GM19463 (cell line): Measurements from ENCODE around the gene RBFOX1.

ENCODE experiments used
- ATAC-seq: cut with Tn5 transposase; IDR thresholded peaks from one replicate; pipeline ENCODE4 v1.9.1; 2021; ENCODE audit warnings: mild to moderate bottlenecking, moderate library complexity; ENCODE audit not compliant: unreplicated experiment

The RBFOX1 gene

DNA sequence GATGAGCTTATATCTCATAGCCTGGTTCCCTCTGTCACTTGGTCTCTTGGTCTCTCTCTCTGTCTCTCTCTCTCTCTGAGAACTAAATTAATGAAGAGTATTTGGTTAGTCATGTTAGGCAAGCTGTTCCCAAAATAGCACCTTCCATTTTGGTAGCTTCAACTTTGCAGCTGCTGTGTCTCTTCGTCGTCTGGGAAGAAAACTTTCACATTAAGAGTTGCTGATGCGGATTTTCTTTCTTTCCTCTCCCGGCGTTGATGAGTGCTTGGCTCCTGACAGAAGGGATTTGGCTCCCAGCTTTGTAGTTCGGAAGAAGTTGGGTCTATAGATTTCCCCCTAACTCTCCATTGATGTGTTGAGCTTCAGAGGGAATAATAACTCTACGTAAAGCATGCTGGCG lies at the start of gene RBFOX1:
Gene RBFOX1, plus strand, starts transcription at position 235 of the 400 bp plus-strand sequence.
- no peak for ATAC-seq

DNA sequence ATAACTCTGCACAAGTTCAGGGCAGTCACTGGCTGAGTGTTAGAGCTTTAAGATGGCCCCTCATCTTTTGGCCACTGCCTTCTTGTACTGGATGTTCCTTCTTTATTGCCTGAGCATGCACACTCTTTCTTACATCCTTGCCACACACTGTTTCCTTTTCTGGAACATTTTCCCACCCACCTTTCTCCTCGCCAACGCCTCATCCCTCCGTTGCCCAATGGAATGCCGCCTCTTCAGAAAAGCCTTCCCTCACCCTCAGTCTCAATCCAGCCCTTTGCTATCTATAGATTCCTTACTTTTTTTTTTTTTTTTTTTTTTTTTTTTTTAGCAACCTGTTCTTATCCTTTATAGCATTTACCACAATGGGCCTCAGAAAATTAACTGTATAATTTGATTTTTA lies 47.9 kb upstream of the RBFOX1 start:
- no peak for ATAC-seq

DNA sequence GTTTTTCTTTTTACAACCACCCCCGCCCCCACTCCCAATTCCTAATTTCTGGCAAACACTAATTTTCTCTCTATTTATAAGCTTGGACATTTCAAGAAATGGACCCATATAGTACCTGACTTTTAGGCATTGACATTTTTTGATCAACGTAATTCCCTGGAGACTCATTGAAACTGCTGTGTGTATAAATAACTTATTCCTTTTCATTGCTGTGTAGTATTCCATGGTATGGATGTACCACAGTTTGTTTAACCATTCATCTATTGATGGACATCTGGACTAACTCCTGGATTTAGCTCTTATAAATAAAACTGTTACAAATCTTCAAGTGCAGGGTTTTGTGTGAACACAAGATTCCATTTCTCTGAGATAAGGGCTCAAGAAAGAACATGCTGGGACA lies 47.1 kb upstream of the RBFOX1 start:
- no peak for ATAC-seq

DNA sequence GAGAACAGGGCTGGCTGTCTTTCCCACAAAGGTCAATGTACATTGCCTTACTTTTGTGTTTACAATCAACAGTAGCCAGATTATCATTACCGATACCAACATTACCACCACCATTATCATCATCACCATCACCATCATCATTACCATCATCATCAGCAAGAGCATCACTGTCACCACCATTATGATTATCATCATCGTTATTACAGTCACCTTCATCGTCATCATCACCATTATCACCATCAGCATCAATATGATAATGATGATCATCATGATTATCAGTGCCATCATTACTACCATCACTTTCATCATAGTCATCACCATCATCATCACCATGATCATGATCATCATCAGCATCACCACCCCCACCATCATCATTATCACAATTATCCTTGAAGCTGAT lies 43.3 kb upstream of the RBFOX1 start:
- no peak for ATAC-seq

DNA sequence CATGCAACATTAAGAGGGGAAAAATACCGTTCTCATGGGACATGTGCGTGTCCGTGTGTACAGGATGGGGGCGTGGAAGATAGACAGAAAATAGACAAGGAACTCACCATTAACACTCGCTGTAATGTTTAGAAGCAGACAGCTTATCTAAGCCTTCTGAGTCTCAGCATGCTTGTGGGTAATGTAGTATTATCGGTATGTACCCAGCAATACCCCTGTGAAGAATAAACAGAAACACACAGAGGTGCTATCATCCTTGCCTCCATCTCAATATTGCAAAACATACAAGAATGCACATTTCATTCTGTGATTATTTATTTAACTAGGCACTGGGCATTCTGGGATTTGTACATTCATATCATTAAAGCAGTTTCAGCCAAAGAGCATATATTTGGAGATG lies 42.0 kb upstream of the RBFOX1 start:
- no peak for ATAC-seq

DNA sequence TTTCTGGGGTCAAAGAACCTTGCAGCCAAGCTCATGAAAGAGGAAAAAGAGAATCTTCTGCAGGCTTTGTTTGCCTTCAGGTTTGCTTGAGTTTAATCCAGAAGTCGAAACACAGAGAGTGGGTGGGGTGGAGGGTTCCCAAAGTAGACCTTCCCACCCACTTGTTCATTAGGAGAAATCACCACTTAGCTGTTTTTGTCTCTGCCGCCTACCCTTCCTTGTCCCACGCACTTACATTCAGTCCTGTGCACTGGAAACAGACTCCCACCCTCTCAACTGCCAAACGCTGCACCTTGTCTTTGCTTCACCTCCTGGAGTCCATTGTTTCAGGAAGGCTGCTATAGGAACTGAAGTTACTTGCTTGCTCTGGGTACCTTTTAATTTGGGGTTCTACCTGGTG lies 38.6 kb upstream of the RBFOX1 start:
- no peak for ATAC-seq

DNA sequence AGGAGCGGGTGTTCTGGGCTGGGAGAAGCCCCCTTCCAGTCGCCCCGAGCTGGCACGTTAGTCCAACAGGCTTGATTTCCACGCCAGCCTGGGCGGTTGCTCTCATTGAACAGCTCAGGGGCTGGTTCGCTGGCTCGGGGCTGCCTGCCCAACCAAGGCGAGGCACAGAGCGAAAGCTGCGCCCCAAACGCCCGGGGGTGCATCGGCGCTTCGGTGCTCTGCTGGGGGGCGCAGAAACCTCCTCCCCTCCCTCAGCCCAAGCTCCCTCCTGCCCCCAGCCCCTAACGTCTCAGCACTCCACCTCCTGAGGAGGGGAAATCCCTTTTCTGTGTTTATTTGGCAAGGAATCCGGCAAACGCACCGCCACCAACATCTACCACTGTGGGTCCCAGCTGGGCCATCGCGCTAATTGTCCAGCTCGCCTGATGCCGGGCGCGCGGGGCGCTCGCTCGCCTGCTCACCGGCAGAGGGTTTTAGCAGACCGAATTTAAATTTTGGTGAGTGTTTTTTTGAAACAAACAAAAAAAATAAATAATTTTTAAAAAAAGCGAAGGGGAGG lies 29.5 kb upstream of the RBFOX1 start:
- no peak for ATAC-seq

DNA sequence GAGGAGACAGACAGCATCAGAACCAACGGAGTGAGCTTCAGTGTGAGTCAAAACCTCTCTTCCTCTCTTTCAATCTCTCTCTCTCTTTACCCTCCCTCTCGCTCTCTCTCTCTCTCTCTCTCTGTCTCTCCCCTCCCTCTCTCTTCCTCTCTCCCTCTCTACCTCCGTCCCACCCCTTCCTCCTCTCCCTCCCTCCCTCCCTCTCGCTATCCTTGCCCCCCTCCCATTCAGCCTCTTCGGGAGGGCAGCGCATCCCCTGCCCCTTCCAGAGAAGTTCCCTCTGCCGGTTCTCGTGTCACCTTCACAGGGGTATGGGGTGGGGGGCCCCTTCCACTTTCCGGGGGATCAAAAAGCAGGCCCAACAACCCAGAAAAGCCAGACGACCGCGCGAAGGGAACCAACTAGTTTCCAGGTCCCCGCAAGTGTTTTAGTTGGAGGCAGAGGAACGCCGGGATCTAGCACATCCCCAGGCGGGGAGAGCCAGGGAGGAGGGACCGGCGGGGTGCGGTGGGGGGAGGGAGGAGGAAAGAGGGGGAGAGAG lies 28.9 kb upstream of the RBFOX1 start:
- no peak for ATAC-seq

DNA sequence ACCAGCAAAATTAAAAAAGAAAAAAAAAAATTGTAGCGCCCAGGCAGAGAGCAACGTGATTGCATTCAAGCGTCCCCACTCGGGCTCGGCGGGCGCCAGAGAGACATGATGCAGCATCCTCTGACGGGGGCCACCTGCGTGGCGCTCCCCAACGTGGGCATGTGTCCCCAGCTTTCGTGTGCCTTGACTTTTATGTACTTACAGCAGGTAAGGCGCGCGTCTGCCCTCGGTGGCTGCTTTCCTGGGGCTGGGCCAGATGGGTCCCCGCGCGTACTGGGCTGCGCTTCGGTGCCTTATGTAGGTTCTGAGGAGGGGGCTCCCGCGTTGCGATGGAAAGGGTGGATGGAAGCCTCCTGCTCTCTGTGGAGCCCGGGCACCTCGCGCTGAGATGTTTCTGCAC lies 28.4 kb upstream of the RBFOX1 start:
- ATAC-seq: no peak

DNA sequence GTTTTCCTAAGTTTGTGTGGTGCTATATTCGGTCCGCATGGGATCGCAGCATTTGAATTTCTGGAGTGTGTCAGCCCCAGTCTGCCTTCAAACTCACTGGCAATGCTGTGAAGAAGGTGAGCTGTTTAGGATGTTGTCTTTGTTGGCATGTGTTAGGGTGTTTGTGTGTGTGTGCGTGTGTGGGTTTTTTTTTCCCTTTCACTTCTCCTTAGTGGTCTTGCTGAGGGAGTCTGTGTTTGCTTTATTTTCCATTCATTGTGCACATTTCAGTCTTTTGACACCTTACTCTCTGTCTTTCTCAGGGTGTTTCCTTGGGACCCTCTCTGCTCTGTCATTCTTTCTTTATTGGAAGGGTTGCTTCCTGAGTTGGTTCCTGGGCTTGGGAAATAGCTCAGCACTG lies 27.7 kb upstream of the RBFOX1 start:
- no peak for ATAC-seq

DNA sequence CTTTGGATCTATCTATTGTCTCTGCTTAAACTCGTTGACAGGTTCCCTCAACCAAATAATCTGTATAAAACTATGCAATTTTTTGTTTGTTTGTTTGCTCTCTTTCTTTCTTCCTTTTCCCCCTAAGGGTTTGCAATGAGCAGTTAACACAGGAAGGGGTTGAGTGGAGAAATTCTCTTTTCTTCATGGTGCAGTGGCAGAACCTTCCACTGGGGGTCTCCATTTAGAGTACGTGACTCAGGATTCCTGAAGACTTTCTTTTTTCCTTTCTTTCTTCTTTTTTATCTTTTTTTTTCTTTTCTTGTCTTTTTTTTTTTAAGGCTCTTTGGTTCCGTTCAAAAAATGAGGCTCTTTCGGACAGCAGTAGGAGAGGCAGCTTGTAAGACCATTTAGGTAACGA lies 19.5 kb upstream of the RBFOX1 start:
- ATAC-seq: no peak

DNA sequence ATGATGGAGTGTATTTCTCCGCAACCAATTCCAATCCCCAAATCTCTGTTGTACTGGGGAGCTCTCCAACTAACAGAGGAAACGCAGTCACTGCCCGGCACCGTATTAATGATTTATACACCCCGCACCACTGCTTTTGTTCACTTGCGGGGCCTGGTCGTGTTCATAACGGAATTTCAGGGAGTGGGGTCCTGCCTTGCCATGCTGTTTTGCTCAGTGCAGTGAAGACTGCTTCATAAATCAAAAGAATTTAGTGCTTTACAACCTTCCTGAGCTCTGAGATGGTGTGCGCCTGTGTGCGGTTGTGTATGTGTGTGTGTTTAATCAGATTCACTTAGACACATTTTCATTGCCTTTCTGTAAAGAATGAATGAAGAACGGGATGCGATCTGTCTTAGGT lies 18.5 kb upstream of the RBFOX1 start:
- no peak for ATAC-seq

DNA sequence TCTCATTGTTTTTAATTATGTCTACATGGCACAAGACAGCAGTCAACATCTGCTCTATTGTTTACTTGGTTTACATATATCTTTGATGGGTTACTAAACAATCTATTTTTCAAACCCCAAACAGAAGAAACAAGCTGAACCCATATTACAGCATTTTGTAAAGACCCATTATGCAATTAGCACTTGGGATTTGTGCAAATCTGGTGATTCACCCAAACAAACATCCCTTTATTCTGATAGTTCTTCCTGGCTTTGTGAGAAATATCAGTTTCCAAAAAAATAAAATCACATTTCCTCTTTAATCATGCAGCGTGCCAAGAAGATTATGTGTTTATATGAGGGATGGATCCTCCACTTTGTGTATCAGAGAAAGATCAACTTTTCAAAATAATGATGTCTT lies 16.8 kb upstream of the RBFOX1 start:
- no peak for ATAC-seq

DNA sequence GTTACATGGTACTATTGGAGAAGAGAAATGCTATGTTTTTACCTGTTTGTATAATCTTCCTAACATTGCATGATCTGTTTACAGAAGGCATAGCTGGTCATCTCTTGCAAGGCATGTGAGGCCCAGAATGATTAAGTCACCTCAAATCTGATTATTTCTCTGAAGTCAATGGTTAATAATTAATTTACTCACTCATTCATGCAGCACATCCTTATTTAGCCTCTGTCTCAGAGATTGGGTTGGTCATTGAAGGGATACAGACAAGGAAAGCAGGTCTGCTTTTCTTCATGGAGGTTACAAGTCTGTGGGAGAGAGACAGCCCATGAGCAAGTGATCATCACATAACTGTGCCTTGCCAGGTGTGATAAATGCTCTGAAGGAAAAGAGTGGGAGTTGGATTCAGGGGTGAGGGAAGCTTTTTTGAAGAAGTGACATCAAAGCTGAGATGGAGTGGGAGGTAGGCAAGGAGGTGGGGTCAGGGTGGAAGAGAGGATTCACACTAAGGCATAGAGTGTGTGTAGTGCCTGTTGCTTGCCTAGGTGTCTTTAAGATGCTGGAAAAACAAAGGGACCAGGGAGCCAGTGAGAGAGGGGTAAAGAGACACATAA lies 16.3 kb upstream of the RBFOX1 start:
- ATAC-seq: no peak

DNA sequence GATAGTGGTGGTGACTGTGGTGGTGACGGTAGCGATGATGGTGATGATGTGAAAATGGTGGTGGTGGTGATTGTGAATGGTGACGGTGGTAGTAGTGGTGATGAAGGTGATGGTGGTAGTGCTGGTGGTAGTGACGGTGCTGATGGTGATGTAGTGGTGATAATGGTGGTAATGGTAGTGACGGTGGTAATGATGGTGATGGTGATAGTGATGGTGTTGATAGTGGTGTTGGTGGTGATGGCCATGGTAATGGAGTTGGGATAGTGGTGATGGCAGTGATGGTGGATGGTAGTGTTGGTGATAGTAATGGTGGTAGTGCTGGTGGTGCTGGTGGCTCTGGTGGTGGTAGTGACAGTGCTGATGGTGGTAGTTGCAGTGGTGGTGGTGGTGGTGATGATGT lies 14.7 kb upstream of the RBFOX1 start:
- no peak for ATAC-seq

DNA sequence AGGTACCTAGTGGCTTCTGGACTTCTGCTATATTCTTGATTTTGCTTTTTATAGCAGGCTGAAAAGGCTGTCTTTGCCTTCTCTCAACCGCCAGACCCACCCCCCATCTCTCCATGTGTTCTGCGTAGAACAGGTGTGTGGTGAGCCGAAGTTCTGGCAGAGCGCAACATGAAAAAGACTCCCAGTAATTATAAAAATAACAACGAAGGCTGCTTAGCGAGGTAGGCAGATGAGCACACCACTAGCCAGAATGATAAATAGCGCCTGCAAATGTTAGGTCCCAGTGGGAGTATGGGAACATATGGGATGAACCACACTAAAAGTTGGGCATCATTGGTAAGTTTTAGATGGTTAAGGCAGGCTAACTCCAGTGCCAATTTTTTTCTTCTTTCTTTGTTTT lies 14.0 kb upstream of the RBFOX1 start:
- no peak for ATAC-seq

DNA sequence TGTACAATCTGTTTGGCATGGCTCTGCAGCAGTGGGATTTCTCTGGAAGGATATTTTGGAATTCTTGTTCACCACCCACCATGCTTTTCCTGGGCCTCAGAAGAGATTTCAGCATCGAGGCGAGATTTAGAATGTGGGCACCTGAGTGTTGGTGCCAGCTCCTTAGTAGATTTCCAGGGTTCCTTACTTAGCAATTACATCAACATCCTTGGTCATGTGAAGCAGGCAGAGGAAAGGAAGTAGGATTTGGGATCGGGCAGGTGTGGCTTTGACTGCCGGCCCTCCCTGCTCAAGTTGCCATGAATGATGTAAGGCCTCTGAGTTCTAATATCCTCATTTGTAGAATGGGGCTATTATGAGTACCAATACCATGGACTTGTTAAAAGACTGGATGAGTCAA lies 13.1 kb upstream of the RBFOX1 start:
- no peak for ATAC-seq

DNA sequence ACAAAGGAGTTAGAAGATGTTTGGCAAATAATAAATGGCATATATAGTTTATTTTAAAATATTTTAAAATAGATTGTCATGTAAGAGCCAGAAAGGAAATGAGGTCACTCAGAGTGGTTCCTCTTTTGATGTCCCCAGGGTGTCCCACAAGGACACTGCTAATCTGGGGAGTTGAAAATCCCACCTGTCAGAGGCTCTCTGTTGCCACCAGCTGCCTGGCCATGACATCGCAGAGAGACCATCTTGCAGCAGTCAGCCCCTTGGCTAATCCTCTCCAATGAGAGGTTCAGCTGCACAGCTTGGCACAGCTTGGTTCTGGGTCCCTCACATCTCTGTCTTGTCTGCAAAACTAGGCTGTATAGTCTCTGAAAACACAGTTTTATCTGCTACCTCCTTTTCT lies 11.0 kb upstream of the RBFOX1 start:
- ATAC-seq: no peak

DNA sequence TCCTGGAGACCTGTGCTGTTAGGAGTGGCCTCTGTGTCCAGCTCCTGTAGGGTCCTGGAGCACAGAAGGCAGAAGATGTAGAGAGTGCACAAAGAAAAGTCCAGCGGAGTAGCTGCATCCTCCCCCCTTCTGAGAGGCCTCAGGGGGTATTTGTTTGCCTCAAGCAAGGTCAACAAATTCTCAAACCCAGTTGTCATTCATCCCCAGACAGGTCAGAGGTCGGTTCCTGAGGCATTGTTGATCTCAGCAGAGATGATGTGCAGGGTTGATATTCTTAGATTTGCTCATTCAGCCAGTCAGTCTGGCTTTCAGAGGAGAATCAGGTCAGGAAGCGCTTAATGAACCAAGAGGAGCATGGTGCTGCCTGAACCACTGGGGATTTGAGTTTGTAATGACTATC lies 8.3 kb upstream of the RBFOX1 start:
- ATAC-seq: no peak

DNA sequence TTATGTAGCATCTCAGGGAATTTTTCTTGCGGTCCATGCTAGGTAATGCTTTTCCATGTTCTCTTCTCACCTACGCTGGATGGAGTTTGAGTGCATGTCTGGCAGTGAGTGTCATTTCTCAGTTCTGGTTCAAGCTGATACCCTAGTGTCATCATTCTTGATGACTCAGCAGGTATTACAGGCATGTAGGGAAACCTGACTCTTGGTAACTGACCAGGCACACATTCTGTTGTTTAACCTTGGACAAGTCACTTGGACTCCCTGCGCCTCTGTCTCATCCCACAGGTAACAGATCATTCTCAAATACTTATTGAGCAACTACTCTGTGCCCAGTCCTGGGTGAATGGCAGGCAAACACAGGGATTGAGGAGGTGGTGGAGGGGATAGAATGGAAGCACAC lies 6.8 kb upstream of the RBFOX1 start:
- ATAC-seq: no peak

DNA sequence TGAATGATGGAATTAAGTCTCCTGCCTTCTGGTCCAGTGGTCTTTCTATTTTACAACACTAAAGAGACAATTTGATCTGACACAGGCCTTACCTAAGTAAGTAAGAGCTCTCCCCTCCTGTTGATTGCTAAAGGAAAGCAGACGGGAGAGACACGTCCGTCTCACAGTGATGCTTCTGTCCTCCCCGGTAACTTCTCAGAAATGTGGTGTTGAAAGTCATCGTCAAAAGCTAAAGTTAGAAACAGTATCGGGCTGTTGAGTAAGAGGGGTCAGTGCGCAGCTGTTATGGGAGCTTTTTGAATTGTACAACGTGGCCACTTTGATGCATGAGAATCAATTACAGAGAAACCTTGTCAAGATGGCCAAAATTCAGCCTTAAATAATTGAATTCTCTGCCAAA lies 1.9 kb upstream of the RBFOX1 start:
- no peak for ATAC-seq

DNA sequence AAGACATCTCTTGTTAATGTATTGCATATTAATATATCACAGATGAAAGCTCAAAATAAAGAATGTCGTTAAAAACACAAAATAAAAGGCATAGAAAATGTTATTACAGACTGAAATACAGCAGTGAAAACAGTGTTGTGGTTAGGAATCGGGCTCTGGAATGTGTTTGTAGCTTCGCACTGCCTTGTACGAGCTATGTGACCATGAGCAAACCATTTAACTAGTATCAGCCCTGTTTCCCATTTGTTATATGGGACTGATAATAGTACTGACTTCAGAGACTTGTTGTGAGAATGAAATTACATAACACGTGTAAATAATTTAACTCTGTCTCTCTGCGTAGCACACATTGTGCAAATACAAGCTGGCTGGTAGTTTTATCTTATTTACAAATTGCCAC lies 648 bp upstream of the RBFOX1 start:
- no peak for ATAC-seq

DNA sequence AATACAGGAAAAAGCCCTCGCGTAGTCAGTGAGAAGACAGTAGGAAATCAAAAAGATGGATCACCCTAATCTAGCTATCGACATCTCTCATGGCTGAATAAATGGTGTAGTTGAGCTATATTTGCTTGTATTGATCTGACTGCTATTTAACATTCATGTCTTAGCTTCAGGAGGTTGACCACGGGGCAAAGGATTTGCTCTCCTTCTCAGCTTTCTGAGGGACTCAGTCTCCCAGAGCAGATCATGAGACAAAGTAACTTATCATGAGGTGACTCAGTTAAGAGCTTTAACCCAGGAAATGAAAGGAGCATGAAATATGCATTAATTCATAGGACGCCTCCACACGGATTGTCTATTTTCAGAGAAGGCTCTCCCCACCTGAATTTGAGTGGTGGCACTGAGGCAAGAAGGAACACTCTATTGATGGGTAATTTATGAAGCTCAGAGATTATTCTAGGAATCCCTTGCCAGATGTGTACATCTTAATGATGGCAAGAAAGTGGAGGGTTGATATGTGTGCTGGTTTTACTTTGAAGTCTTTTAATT lies 608 bp downstream of the RBFOX1 start:
- ATAC-seq: no peak
